ENCODE data around the gene MGAT5B. TPM values are rescaled to one million over a fixed set of nuclear protein-coding genes. Genes with fewer than 3 reads are reported as not detected.
A peak's percentile ranks its signal among the peaks of the same experiment; 100 is the strongest.

Gene MGAT5B
- total RNA-seq, 1 donor from 2014 or later = 6.3 TPM

GRCh38 chr17:76917829-76918228, 49.6 kb downstream of the MGAT5B start:
- TF ChIP-seq, protein P1, sequence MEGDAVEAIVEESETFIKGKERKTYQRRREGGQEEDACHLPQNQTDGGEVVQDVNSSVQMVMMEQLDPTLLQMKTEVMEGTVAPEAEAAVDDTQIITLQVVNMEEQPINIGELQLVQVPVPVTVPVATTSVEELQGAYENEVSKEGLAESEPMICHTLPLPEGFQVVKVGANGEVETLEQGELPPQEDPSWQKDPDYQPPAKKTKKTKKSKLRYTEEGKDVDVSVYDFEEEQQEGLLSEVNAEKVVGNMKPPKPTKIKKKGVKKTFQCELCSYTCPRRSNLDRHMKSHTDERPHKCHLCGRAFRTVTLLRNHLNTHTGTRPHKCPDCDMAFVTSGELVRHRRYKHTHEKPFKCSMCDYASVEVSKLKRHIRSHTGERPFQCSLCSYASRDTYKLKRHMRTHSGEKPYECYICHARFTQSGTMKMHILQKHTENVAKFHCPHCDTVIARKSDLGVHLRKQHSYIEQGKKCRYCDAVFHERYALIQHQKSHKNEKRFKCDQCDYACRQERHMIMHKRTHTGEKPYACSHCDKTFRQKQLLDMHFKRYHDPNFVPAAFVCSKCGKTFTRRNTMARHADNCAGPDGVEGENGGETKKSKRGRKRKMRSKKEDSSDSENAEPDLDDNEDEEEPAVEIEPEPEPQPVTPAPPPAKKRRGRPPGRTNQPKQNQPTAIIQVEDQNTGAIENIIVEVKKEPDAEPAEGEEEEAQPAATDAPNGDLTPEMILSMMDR (IDR thresholded peaks at IDR 0.05; ENCODE audit: insufficient read depth, low read depth, low read length) = no peak
- Histone ChIP-seq H3K4me2 (ENCODE audit: low read length) (no peak overlapping the region), H3K9ac (ENCODE audit: low read length) (no peak overlapping the region), H3K4me1 (ENCODE audit: insufficient read depth, low read length) (no peaks in the 10 kb centered on the region), H4K20me1 (ENCODE audit: insufficient read depth, low read length) (no peaks in the 10 kb centered on the region), H3K36me3 (ENCODE audit: insufficient read depth, low read length) (no peaks in the 10 kb centered on the region), H2AFZ (ENCODE audit: low read depth, low read length) (no peak overlapping the region), H3K4me3 (ENCODE audit: insufficient read depth, low read depth, low read length) (no peak overlapping the region), H3K79me2 (ENCODE audit: insufficient read depth, low read length) (no peaks in the 10 kb centered on the region), H3K9me3 (ENCODE audit: insufficient read depth, low read depth, low read length) (no peaks in the 10 kb centered on the region), H3K27ac (ENCODE audit: low read depth, low read length) (no peak overlapping the region), H3K27me3 (ENCODE audit: insufficient read depth, low read length) (no peaks in the 10 kb centered on the region)
- no peak overlapping the region for H3K27ac Mint-ChIP-seq (ENCODE audit: unreplicated experiment)
- no peak overlapping the region for H3K4me3 Mint-ChIP-seq (ENCODE audit: unreplicated experiment)
- no peak for FAIRE-seq
- DNase-seq (ENCODE audit: low read depth) = no peak
- H3K27me3 Mint-ChIP-seq (ENCODE audit: low read depth, unreplicated experiment) = peaks cover 72% of the 10 kb centered on the region
- peaks cover 2% of the 10 kb centered on the region for H3K4me1 Mint-ChIP-seq (ENCODE audit: low read depth, unreplicated experiment)
- H3K9me3 Mint-ChIP-seq (ENCODE audit: unreplicated experiment) = peaks cover 4% of the 10 kb centered on the region
- peaks cover 11% of the 10 kb centered on the region for H3K36me3 Mint-ChIP-seq (ENCODE audit: low read depth, unreplicated experiment)

- no peaks in the 10 kb centered on the region for H3K4me1 ChIP-seq (ENCODE audit: insufficient read depth, low read length)
- no peak overlapping the region for H3K27ac ChIP-seq (ENCODE audit: low read depth, low read length)
- no peak overlapping the region for H3K9ac ChIP-seq (ENCODE audit: low read length)
- no peak for DNase-seq (ENCODE audit: low read depth)
- Mint-ChIP-seq H3K4me1 (ENCODE audit: low read depth, unreplicated experiment) (peaks cover 2% of the 10 kb centered on the region), H3K36me3 (ENCODE audit: low read depth, unreplicated experiment) (peaks cover 5% of the 10 kb centered on the region), H3K27me3 (ENCODE audit: low read depth, unreplicated experiment) (peaks cover 67% of the 10 kb centered on the region), H3K4me3 (ENCODE audit: unreplicated experiment) (no peak overlapping the region), H3K27ac (ENCODE audit: unreplicated experiment) (no peak overlapping the region), H3K9me3 (ENCODE audit: unreplicated experiment) (no peaks in the 10 kb centered on the region)
- H4K20me1 ChIP-seq (ENCODE audit: insufficient read depth, low read length) = no peaks in the 10 kb centered on the region
- no peak overlapping the region for H3K4me3 ChIP-seq (ENCODE audit: insufficient read depth, low read depth, low read length)
- no peak for FAIRE-seq
- no peaks in the 10 kb centered on the region for H3K36me3 ChIP-seq (ENCODE audit: insufficient read depth, low read length)
- H3K27me3 ChIP-seq (ENCODE audit: insufficient read depth, low read length) = no peaks in the 10 kb centered on the region
- no peak overlapping the region for H3K4me2 ChIP-seq (ENCODE audit: low read length)
- no peaks in the 10 kb centered on the region for H3K79me2 ChIP-seq (ENCODE audit: insufficient read depth, low read length)
- no peak overlapping the region for H2AFZ ChIP-seq (ENCODE audit: low read depth, low read length)
- no peaks in the 10 kb centered on the region for H3K9me3 ChIP-seq (ENCODE audit: insufficient read depth, low read depth, low read length)
- TF ChIP-seq, protein P1 (IDR thresholded peaks at IDR 0.05; ENCODE audit: insufficient read depth, low read depth, low read length) = no peak
- no peak for TF ChIP-seq EZH2 (IDR thresholded peaks at IDR 0.05; ENCODE audit: insufficient read depth, low read length)
Observed at GRCh38 chr17:76918811-76919210, 50.6 kb downstream of the MGAT5B start.

DNA sequence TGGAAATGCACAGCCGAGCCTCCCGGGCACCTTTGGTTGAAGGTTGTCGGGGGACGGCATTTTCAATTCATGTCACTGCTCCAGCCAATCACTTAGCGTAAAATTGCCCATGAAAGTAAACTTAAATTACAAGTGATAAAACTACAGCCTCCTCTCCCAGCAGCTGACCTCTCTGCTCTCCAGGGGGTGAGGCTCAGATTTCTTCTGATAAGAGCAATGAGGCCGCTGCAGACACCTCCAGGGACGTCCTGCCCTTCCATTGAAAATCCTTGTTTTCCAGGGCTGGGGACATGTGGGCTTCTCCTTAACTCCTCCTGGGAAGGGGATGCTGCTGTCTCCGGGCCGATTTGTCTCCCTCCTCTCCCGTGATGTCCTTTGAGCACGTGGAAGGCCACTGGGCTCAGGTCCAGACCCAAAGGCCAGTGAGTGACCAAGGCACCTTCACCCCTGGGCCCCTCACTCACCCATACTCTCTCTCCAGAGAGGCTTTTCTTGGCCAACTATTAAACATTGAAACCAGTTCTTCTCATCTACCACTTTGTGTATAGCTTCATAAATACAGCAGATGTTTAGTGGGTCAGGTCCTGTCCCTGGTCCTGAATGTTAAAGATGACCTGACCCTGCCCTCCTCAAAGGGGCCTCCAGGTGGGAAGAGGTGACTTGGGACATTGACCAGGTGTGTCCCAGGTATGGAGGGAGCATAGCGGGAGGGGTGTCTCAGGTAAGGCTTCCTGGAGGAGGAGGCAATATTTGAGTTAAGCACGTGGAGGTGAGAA, 52.3 kb downstream of the MGAT5B start:
- Histone ChIP-seq H3K36me3 (ENCODE audit: insufficient read depth, low read length) (no peaks in the 10 kb centered on the region), H3K27me3 (ENCODE audit: insufficient read depth, low read length) (no peaks in the 10 kb centered on the region), H4K20me1 (ENCODE audit: insufficient read depth, low read length) (no peaks in the 10 kb centered on the region), H3K4me2 (ENCODE audit: low read length) (no peak overlapping the region), H3K27ac (ENCODE audit: low read depth, low read length) (no peak overlapping the region), H2AFZ (ENCODE audit: low read depth, low read length) (no peak overlapping the region), H3K9ac (ENCODE audit: low read length) (no peak overlapping the region), H3K4me3 (ENCODE audit: insufficient read depth, low read depth, low read length) (no peak overlapping the region), H3K4me1 (ENCODE audit: insufficient read depth, low read length) (no peaks in the 10 kb centered on the region), H3K79me2 (ENCODE audit: insufficient read depth, low read length) (no peaks in the 10 kb centered on the region), H3K9me3 (ENCODE audit: insufficient read depth, low read depth, low read length) (no peaks in the 10 kb centered on the region)
- H3K27ac Mint-ChIP-seq (ENCODE audit: unreplicated experiment) = peak overlapping the region; percentile 20
- H3K27me3 Mint-ChIP-seq (ENCODE audit: low read depth, unreplicated experiment) = peaks cover 56% of the 10 kb centered on the region
- no peak for TF ChIP-seq EZH2 (IDR thresholded peaks at IDR 0.05; ENCODE audit: insufficient read depth, low read length)
- TF ChIP-seq, protein P1 (IDR thresholded peaks at IDR 0.05; ENCODE audit: insufficient read depth, low read depth, low read length) = no peak
- DNase-seq (ENCODE audit: low read depth) (no peak), FAIRE-seq (no peak)
- no peak overlapping the region for H3K4me3 Mint-ChIP-seq (ENCODE audit: unreplicated experiment)
- H3K4me1 Mint-ChIP-seq (ENCODE audit: low read depth, unreplicated experiment) = peaks cover 2% of the 10 kb centered on the region
- H3K36me3 Mint-ChIP-seq (ENCODE audit: low read depth, unreplicated experiment) = peaks cover 5% of the 10 kb centered on the region
- H3K9me3 Mint-ChIP-seq (ENCODE audit: unreplicated experiment) = no peaks in the 10 kb centered on the region

All from astrocyte (in vitro differentiated cells and primary cell).